Skeletal muscle satellite cell (primary cell): ENCODE results near the gene MCC.

ENCODE experiments used
- H3K27me3 ChIP-seq: 2 replicates; pipeline ENCODE4 v1.7.0; 2013; ENCODE audit warnings: low read length; ENCODE audit not compliant: control insufficient read depth, insufficient read depth
- H3K36me3 ChIP-seq: 2 replicates; pipeline ENCODE4 v1.7.0; 2013; ENCODE audit warnings: mild to moderate bottlenecking, control low read depth, low read length; ENCODE audit not compliant: insufficient read depth
- H3K4me1 ChIP-seq: 2 replicates; pipeline ENCODE4 v1.7.0; 2013; ENCODE audit warnings: low read length; ENCODE audit not compliant: control insufficient read depth, insufficient read depth
- H3K4me2 ChIP-seq: 2 replicates; pipeline ENCODE4 v1.7.0; 2013; ENCODE audit warnings: mild to moderate bottlenecking, low read length
- H3K4me3 ChIP-seq: 2 replicates; pipeline ENCODE4 v1.7.0; 2013; ENCODE audit warnings: low read length
- H3K9ac ChIP-seq: 2 replicates; pipeline ENCODE4 v1.7.0; 2013; ENCODE audit warnings: mild to moderate bottlenecking, low read depth, low read length, moderate library complexity
- H3K9me3 ChIP-seq: replicated peaks from 2 replicates; pipeline ENCODE4 v1.7.0; 2013; ENCODE audit warnings: mild to moderate bottlenecking, control low read depth, low read length

MCC gene

DNA sequence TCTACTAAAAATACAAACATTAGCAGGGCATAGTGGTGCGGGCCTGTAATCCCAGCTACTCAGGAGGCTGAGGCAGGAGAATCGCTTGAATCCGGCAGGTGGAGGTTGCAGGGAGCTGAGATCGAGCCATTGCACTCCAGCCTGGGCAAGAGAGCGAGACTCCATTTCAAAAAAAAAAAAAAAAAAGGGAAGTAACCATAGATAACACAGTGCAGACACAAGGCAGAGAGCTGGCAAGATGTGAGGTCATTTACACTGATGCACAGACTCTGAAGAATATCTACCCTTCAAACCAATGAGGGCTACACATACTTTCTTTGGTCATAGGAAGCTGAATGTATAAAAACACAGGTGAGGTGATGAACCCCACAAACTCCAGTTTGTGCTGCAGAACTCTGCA lies 379.8 kb downstream of the MCC start:
- Histone ChIP-seq H3K9ac (no peak overlapping the region), H3K9me3 (no peaks in the 10 kb centered on the region), H3K4me3 (no peak overlapping the region), H3K27me3 (no peaks in the 10 kb centered on the region), H3K4me2 (no peak overlapping the region), H3K4me1 (no peaks in the 10 kb centered on the region), H3K36me3 (no peaks in the 10 kb centered on the region)

DNA sequence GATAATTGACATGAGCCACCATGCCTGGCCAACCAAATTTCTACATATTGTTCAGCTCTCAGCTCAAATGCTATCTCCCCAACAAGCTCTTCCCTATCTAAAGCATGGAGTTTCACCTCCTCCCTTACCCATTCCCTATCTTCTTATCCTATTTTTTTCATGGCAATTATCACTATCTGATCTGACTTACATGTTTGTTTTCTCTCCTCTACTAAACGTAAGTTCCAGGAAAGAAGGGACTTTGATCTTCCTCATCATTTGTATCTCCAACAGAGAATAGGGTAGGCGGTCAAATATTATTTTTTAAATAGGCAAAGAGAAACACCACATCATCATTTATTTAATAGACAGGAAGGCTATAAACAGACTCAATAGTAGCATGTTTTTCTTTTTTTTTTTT lies 381.4 kb downstream of the MCC start:
- Histone ChIP-seq H3K4me1 (no peaks in the 10 kb centered on the region), H3K36me3 (no peaks in the 10 kb centered on the region), H3K9ac (no peak overlapping the region), H3K27me3 (no peaks in the 10 kb centered on the region), H3K4me2 (no peak overlapping the region), H3K4me3 (no peak overlapping the region), H3K9me3 (no peaks in the 10 kb centered on the region)

DNA sequence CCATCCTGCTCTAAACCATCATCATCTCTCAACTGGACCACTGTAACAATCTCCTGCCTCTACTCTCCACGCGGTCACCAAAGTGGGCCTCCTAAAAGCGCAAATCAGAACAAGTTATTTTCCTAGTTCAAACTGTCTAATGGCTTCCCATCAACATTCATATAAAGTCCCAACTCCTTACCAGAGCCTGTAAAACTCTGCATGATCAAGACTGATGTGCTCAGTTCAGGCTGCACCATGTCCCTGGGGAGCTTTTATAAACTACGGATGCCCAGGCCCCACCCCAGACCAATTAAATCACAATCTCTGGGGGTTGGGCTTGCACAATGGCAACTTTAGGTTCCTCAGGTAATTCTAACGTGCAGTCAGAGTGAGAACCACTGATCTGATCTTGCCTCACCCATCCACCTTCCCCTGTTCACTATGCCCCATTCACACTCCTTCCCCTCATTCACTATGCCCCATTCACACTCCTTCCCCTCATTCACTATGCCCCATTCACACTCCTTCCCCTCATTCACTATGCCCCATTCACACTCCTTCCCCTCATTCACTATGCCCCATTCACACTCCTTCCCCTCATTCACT lies 382.5 kb downstream of the MCC start:
- H3K9me3 ChIP-seq = no peaks in the 10 kb centered on the region
- H3K4me3 ChIP-seq = no peak overlapping the region
- no peak overlapping the region for H3K9ac ChIP-seq
- no peaks in the 10 kb centered on the region for H3K36me3 ChIP-seq
- H3K27me3 ChIP-seq = no peaks in the 10 kb centered on the region
- no peak overlapping the region for H3K4me2 ChIP-seq
- H3K4me1 ChIP-seq = no peaks in the 10 kb centered on the region

DNA sequence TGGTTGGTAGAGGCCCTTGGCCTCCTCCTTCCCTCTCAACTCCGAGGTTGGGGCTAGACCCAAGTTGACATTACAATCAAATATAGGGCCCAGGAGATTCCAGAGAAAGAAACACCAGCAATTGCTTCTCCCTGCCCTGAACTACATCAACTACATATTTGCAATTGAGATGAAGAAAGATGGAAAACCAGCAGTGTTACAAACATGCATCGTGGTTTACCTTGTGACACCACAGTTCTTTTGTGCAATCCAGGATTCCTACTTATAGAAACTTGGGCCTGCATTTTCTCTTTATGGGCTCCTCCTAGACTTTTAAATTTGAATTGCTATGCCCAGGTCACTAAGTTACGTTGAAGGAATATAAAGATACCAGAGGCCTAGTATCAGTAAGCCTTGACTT lies 384.9 kb downstream of the MCC start:
- H3K4me1 ChIP-seq = no peaks in the 10 kb centered on the region
- H3K27me3 ChIP-seq = no peaks in the 10 kb centered on the region
- no peaks in the 10 kb centered on the region for H3K9me3 ChIP-seq
- no peak overlapping the region for H3K4me2 ChIP-seq
- H3K4me3 ChIP-seq = no peak overlapping the region
- no peaks in the 10 kb centered on the region for H3K36me3 ChIP-seq
- H3K9ac ChIP-seq = no peak overlapping the region

- Histone ChIP-seq H3K27me3 (no peaks in the 10 kb centered on the region), H3K36me3 (no peaks in the 10 kb centered on the region), H3K4me1 (no peaks in the 10 kb centered on the region)
Observed at GRCh38 chr5:113102121-113102531, 386.1 kb downstream of the MCC start.

DNA sequence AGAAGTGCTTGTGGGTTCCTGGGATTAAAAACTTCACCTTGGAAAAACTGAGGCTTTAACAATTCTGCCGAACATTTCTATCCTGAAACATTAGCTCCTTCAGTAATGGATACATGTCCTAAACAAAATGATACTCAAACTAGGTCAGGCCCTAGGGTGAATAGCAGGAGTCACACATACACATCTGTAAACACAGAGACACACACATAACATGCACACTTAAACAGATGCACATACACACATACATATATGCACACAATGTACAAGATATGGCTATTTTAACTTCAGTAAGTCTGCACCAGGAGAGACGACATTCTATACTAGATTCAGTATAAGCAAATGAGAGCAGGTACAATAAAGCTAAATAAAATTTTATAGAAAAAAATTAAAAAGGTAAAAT lies 387.3 kb downstream of the MCC start:
- H3K9ac ChIP-seq = no peak overlapping the region
- no peaks in the 10 kb centered on the region for H3K4me1 ChIP-seq
- no peak overlapping the region for H3K4me2 ChIP-seq
- H3K27me3 ChIP-seq = no peaks in the 10 kb centered on the region
- no peaks in the 10 kb centered on the region for H3K36me3 ChIP-seq
- H3K9me3 ChIP-seq = no peaks in the 10 kb centered on the region
- H3K4me3 ChIP-seq = no peak overlapping the region

More at GRCh38 chr5:113102121-113102531, 386.1 kb downstream of the MCC start:
- Histone ChIP-seq H3K9ac (no peak overlapping the region), H3K9me3 (no peaks in the 10 kb centered on the region), H3K4me3 (no peak overlapping the region), H3K4me2 (no peak overlapping the region)

GRCh38 chr5:113099822-113100221 lies 388.4 kb downstream of the MCC start:
- Histone ChIP-seq H3K4me2 (no peak overlapping the region), H3K27me3 (no peaks in the 10 kb centered on the region), H3K36me3 (no peaks in the 10 kb centered on the region), H3K9ac (no peak overlapping the region), H3K4me1 (no peaks in the 10 kb centered on the region), H3K4me3 (no peak overlapping the region), H3K9me3 (no peaks in the 10 kb centered on the region)

- Histone ChIP-seq H3K36me3 (no peaks in the 10 kb centered on the region), H3K4me3 (no peak overlapping the region), H3K4me2 (no peak overlapping the region), H3K9me3 (no peaks in the 10 kb centered on the region), H3K9ac (no peak overlapping the region), H3K4me1 (no peaks in the 10 kb centered on the region), H3K27me3 (no peaks in the 10 kb centered on the region)
Observed at GRCh38 chr5:113098378-113098777, 389.9 kb downstream of the MCC start.

- H3K9me3 ChIP-seq = no peaks in the 10 kb centered on the region
- no peaks in the 10 kb centered on the region for H3K27me3 ChIP-seq
- no peak overlapping the region for H3K9ac ChIP-seq
- H3K4me3 ChIP-seq = no peak overlapping the region
- peaks cover 5% of the 10 kb centered on the region for H3K4me1 ChIP-seq
- no peak overlapping the region for H3K4me2 ChIP-seq
- no peaks in the 10 kb centered on the region for H3K36me3 ChIP-seq
Observed at GRCh38 chr5:113095831-113096230, 392.4 kb downstream of the MCC start.

GRCh38 chr5:113093558-113093957 lies 394.7 kb downstream of the MCC start:
- H3K36me3 ChIP-seq = no peaks in the 10 kb centered on the region
- no peaks in the 10 kb centered on the region for H3K27me3 ChIP-seq
- no peak overlapping the region for H3K4me3 ChIP-seq
- H3K4me2 ChIP-seq = no peak overlapping the region
- H3K9me3 ChIP-seq = no peaks in the 10 kb centered on the region
- H3K4me1 ChIP-seq = peaks cover 23% of the 10 kb centered on the region
- no peak overlapping the region for H3K9ac ChIP-seq

- Histone ChIP-seq H3K27me3 (no peaks in the 10 kb centered on the region), H3K9me3 (no peaks in the 10 kb centered on the region), H3K4me3 (no peak overlapping the region), H3K4me1 (peaks cover 23% of the 10 kb centered on the region), H3K9ac (no peak overlapping the region), H3K4me2 (no peak overlapping the region), H3K36me3 (no peaks in the 10 kb centered on the region)
Observed at GRCh38 chr5:113092683-113093082, 395.6 kb downstream of the MCC start.

DNA sequence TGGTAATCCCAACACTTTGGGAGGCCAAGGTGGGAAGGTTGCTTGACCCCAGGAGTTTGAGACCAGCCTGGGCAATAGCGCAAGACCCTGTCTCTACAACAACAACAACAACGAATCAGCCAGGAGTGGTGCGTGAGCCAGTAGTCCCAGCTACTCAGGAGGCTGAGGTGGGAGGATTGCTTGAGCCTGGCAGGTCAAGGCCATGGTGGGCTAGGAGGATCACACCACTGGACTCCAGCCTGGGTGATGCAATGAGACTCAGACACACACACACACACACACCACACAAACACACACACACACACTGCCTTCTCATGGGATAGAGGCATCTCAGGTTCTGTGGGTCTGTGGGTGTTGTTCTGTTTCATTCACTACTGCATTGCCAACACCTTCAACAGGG lies 396.6 kb downstream of the MCC start:
- no peak overlapping the region for H3K4me3 ChIP-seq
- no peak overlapping the region for H3K4me2 ChIP-seq
- no peaks in the 10 kb centered on the region for H3K36me3 ChIP-seq
- H3K4me1 ChIP-seq = peaks cover 23% of the 10 kb centered on the region
- no peaks in the 10 kb centered on the region for H3K27me3 ChIP-seq
- no peaks in the 10 kb centered on the region for H3K9me3 ChIP-seq
- H3K9ac ChIP-seq = no peak overlapping the region
